ACC112 (cell line): ENCODE measurements around the gene NDNF.

Experiments used
- H2AFZ ChIP-seq: fragments of 200-600 bp; sonication (generic); one replicate; pipeline ENCODE4 v1.6.0; 2017; ENCODE audit warnings: antibody characterized with exemption, low read length; ENCODE audit not compliant: unreplicated experiment
- H3K27ac ChIP-seq: fragments of 200-600 bp; sonication (generic); 2 replicates; pipeline ENCODE4 v1.5.1; 2014; ENCODE audit warnings: low read depth, mild to moderate bottlenecking, antibody characterized with exemption, low read length, moderate library complexity
- H3K27me3 ChIP-seq: fragments of 200-600 bp; sonication (generic); 2 replicates; pipeline ENCODE4 v1.6.1; 2014; ENCODE audit warnings: mild to moderate bottlenecking, antibody characterized with exemption, low read length, moderate library complexity, mixed read lengths; ENCODE audit not compliant: insufficient read depth
- H3K36me3 ChIP-seq: fragments of 200-600 bp; sonication (generic); 2 replicates; pipeline ENCODE4 v1.6.1; 2016; ENCODE audit warnings: mild to moderate bottlenecking, antibody characterized with exemption, low read length, moderate library complexity, mixed read lengths; ENCODE audit not compliant: insufficient read depth
- H3K4me1 ChIP-seq: fragments of 200-600 bp; sonication (generic); one replicate; pipeline ENCODE4 v1.6.1; 2016; ENCODE audit warnings: low read length, mixed read lengths; ENCODE audit not compliant: insufficient read depth, unreplicated experiment, control insufficient read depth
- H3K4me3 ChIP-seq: fragments of 200-600 bp; sonication (generic); 2 replicates; pipeline ENCODE4 v1.5.1; 2014; ENCODE audit warnings: mild to moderate bottlenecking, low read depth, low read length
- H3K79me2 ChIP-seq: fragments of 200-600 bp; sonication (generic); one replicate; pipeline ENCODE4 v1.6.0; 2016; ENCODE audit warnings: low read length; ENCODE audit not compliant: control insufficient read depth, unreplicated experiment, insufficient read depth

Gene NDNF

DNA sequence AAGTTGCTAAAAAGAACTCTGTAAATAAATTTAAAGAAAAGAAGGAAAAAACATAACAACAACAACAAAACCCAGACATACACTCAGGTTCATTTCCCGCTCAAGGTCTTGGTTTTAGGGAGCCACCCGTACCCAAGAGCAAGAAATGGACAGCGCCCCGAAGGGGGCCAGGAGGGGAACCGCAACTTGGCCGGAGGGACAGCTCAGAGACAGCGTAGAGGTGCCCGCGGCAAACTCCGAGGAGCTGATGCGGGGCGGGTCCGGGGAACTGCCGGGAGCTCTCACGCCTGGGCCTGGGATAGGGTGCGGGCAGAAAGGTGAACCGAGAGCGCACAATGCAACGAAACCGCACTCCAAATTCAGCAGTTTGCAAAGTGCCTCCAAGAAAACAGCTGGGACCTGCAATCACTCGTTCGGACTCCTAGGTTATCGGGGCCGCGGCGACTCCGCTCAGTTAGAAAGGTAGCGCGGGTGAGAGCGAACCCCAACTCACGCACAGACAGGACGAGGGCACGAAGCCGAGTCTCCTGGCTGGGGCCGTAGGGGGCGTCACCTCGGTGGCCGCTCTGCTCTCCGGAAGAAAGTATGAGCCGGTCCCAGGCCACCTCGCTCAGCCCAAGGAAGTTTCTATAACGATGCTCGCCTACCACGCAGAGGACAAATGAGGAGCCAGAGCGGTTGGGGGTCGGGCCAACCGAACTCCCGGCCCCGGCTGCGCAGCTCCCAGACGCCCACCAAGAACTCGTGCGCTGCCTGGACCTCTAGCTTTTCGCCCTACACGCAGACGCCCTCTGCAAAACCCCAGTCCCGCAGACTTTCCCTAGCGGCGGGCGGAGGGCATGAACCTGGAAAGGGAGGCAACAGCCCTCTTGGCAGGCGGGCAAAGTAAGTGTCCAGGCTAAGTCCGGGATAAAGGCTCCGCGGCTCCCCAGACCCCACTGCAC is 1.4 kb downstream of the NDNF start:
- H2AFZ ChIP-seq: peak overlapping the region; percentile 49
- H3K27ac ChIP-seq: no peak overlapping the region
- no peaks in the 10 kb centered on the region for H3K36me3 ChIP-seq

DNA sequence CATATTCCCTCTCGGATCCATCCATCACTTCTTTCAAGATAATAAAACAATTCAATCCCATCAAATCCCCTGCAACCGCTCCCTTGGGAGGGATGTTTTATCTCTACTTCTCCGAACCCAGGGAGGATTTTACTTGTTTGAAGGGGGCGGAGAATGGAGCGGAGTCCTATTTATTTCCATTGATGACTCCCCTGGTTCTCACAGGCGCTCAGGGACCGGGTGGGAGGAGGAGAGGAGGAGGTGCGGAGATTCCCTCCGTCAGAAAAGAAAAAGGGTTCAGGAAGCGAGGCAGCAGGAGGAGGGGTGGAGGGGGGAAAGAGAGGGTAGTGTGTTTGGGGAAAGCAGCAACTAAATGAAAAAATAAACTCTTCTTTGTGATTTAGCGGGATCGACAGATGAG is 2.1 kb downstream of the NDNF start:
- Histone ChIP-seq H3K79me2 (no peaks in the 10 kb centered on the region), H3K36me3 (no peaks in the 10 kb centered on the region), H3K27ac (no peak overlapping the region), H3K4me1 (no peaks in the 10 kb centered on the region), H3K27me3 (peaks cover 41% of the 10 kb centered on the region), H3K4me3 (peak overlapping the region; percentile 79; the same call in 1 of the 2 replicates), H2AFZ (no peak overlapping the region)

More for the DNA sequence above, 1.4 kb downstream of the NDNF start:
- H3K27me3 ChIP-seq: peaks cover 41% of the 10 kb centered on the region
- no peaks in the 10 kb centered on the region for H3K79me2 ChIP-seq
- no peaks in the 10 kb centered on the region for H3K4me1 ChIP-seq
- peak overlapping the region; percentile 79 for H3K4me3 ChIP-seq

DNA sequence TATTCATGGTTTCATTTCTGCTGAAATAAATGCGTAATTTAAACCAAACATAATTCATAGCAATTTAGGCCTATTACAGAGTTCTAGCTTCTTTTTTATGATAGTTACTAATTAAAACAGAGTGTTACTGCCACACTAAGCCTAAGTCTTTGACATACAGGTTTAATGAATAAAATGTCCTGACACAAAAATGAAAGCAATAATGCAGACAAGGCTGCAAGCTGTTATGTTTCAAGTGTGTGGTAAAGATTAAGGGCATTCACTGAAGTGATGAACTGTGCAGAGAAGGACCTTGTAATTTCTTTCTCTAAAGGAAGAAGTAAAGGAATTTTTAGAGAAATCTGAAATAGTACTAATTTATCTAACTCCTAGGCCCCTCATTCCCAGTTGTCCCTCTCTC is 2.9 kb downstream of the NDNF start:
- Histone ChIP-seq H3K4me1 (no peaks in the 10 kb centered on the region), H3K4me3 (no peak overlapping the region), H3K27me3 (peaks cover 35% of the 10 kb centered on the region), H3K27ac (no peak overlapping the region), H3K36me3 (no peaks in the 10 kb centered on the region), H2AFZ (no peak overlapping the region), H3K79me2 (no peaks in the 10 kb centered on the region)

DNA sequence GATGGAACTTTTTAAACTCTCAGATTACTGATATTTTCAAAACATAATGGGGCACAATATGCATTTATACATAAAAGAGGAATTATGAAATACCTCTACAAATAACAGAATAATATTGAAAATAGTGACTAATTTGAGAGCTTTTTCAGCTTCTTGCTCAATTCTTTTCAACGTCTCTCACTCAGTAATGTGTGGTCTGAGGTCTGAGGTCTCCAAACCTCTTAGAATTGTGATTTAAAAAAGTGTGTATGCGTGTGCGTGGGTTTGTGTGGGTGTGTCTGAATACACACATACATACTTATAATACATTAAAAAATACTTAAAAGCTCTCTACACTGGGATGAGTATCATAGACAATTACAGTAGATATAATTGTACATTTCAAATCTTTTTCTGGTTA is 7.9 kb downstream of the NDNF start:
- no peak overlapping the region for H2AFZ ChIP-seq
- H3K79me2 ChIP-seq: no peaks in the 10 kb centered on the region

DNA sequence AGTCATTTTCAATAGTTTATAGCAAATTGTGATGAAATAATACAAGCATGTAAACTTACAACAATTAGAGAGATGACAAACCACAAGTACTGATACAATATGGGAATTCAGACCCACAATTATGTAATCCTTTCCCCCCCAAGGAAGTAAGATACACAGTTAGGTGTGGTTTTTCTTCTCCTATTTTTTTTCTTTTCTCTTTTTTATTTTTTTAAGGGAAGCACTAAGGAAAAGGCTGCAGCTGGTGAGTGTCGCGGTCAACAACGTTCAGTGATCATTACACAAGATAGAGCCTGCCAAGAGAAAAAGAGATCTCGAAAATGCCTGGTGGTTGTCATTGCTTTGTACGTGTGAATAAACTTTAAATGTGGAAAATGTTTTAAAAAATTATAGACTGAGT is 9.8 kb downstream of the NDNF start:
- Histone ChIP-seq H3K79me2 (no peaks in the 10 kb centered on the region), H3K27ac (no peak overlapping the region), H2AFZ (no peak overlapping the region), H3K4me3 (no peak overlapping the region), H3K27me3 (peaks cover 2% of the 10 kb centered on the region; the same call in 1 of the 2 replicates), H3K4me1 (no peaks in the 10 kb centered on the region), H3K36me3 (no peaks in the 10 kb centered on the region)

More for the DNA sequence above, 7.9 kb downstream of the NDNF start:
- Histone ChIP-seq H3K27ac (no peak overlapping the region), H3K4me1 (no peaks in the 10 kb centered on the region), H3K36me3 (no peaks in the 10 kb centered on the region), H3K27me3 (no peaks in the 10 kb centered on the region), H3K4me3 (no peak overlapping the region)

GRCh38 chr4:121061861-121062260 is 10.5 kb downstream of the NDNF start:
- Histone ChIP-seq H3K4me3 (no peak overlapping the region), H2AFZ (no peak overlapping the region), H3K4me1 (no peaks in the 10 kb centered on the region), H3K36me3 (no peaks in the 10 kb centered on the region), H3K27ac (no peak overlapping the region), H3K79me2 (no peaks in the 10 kb centered on the region), H3K27me3 (peaks cover 8% of the 10 kb centered on the region; the same call in 1 of the 2 replicates)

DNA sequence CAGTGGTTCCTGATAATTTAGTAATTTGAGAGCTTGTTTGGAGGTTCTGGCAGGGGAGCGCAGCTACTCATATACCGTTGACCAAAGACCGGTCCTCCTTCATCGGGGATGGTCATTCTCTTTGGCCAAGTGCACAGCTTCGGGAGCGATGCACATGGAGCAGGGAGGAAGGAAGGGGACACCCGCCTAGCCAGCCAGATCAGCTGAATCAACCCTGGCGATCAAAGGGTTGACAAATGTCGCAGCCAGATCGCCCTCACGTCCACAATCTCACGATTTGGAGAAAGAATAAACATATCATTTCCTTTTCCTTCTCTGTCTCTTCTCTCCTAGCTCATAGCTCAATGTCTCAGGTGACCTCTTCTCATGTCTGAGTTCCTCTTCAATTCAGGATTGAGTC is 11.1 kb downstream of the NDNF start:
- Histone ChIP-seq H2AFZ (no peak overlapping the region), H3K27me3 (peaks cover 13% of the 10 kb centered on the region; the same call in 1 of the 2 replicates), H3K36me3 (no peaks in the 10 kb centered on the region), H3K4me1 (no peaks in the 10 kb centered on the region), H3K27ac (no peak overlapping the region), H3K79me2 (no peaks in the 10 kb centered on the region), H3K4me3 (no peak overlapping the region)

DNA sequence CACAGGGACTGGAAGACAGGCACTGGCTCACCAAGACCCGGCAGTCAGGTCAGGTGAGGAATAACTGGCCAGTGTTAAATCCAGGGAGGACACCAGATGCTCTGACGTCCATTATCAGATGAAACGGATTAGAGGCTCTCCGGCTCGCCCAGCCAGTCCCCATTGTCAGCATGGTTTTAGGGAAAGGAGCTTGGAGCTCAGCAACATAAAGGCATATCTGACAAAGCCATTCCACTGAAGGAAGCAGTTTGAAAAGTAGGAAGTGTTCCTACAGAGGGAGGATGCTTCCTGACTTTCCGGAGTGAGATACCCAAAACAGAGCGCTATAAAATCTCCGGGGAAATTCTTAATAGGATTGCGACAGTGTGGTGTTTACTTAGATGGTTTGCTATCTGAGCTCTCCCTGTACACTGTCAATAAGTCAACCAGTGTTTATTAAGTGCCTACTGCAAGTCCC is 14.8 kb downstream of the NDNF start:
- Histone ChIP-seq H3K36me3 (no peaks in the 10 kb centered on the region), H2AFZ (no peak overlapping the region), H3K27me3 (peaks cover 13% of the 10 kb centered on the region; the same call in 1 of the 2 replicates), H3K79me2 (no peaks in the 10 kb centered on the region), H3K4me3 (no peak overlapping the region), H3K4me1 (peaks cover 5% of the 10 kb centered on the region), H3K27ac (no peak overlapping the region)

GRCh38 chr4:121056066-121056465 is 16.3 kb downstream of the NDNF start:
- H3K27ac ChIP-seq: no peak overlapping the region
- peaks cover 5% of the 10 kb centered on the region for H3K4me1 ChIP-seq
- H3K36me3 ChIP-seq: no peaks in the 10 kb centered on the region
- no peak overlapping the region for H2AFZ ChIP-seq
- H3K4me3 ChIP-seq: no peak overlapping the region
- no peaks in the 10 kb centered on the region for H3K79me2 ChIP-seq
- H3K27me3 ChIP-seq: peaks cover 13% of the 10 kb centered on the region; the same call in 1 of the 2 replicates

- peaks cover 13% of the 10 kb centered on the region; the same call in 1 of the 2 replicates for H3K27me3 ChIP-seq
- no peaks in the 10 kb centered on the region for H3K79me2 ChIP-seq
- no peak overlapping the region for H3K27ac ChIP-seq
- no peak overlapping the region for H3K4me3 ChIP-seq
- H3K36me3 ChIP-seq: no peaks in the 10 kb centered on the region
- no peak overlapping the region for H2AFZ ChIP-seq
- H3K4me1 ChIP-seq: peaks cover 5% of the 10 kb centered on the region
Measured at GRCh38 chr4:121054373-121054772, 18.0 kb downstream of the NDNF start.
